HG02759 (cell line): Measurements from ENCODE around the gene CHRM5.

Experiments
- ATAC-seq: cut with Tn5 transposase; IDR thresholded peaks from one replicate; pipeline ENCODE4 v1.9.1; 2021; ENCODE audit warnings: mild to moderate bottlenecking, moderate library complexity; ENCODE audit not compliant: unreplicated experiment

Gene CHRM5

GRCh38 chr15:33968224-33968623 lies at the start of gene CHRM5:
Gene CHRM5, plus strand, starts transcription at chr15:33968497. Its CDS starts 94,221 bp downstream, at chr15:34062718.
- ATAC-seq = no peak

- ATAC-seq = no peak
Measured at GRCh38 chr15:33923446-33923845, 44.9 kb upstream of the CHRM5 start.

GRCh38 chr15:33926260-33926659 lies 42.0 kb upstream of the CHRM5 start:
- no peak for ATAC-seq

- no peak for ATAC-seq
Measured at GRCh38 chr15:33932734-33933133, 35.6 kb upstream of the CHRM5 start.

GRCh38 chr15:33934396-33934795 lies 33.9 kb upstream of the CHRM5 start:
- ATAC-seq = no peak

- no peak for ATAC-seq
Measured at GRCh38 chr15:33934921-33935320, 33.4 kb upstream of the CHRM5 start.

GRCh38 chr15:33941279-33942063 lies 26.8 kb upstream of the CHRM5 start:
- no peak for ATAC-seq

GRCh38 chr15:33946152-33946551 lies 22.1 kb upstream of the CHRM5 start:
- ATAC-seq = no peak

- ATAC-seq = no peak
Measured at GRCh38 chr15:33955945-33956344, 12.4 kb upstream of the CHRM5 start.

- ATAC-seq = no peak
Measured at GRCh38 chr15:33956397-33956796, 11.9 kb upstream of the CHRM5 start.

GRCh38 chr15:33959844-33960548 lies 8.3 kb upstream of the CHRM5 start:
- ATAC-seq = no peak

GRCh38 chr15:33960549-33960935 lies 7.8 kb upstream of the CHRM5 start:
- ATAC-seq = no peak

- ATAC-seq = no peak
Measured at GRCh38 chr15:33963831-33964664, 4.2 kb upstream of the CHRM5 start.

GRCh38 chr15:33964665-33965040 lies 3.6 kb upstream of the CHRM5 start:
- no peak for ATAC-seq

GRCh38 chr15:33968821-33969220 lies 524 bp downstream of the CHRM5 start:
- no peak for ATAC-seq

GRCh38 chr15:33971811-33972210 lies 3.5 kb downstream of the CHRM5 start:
- ATAC-seq = no peak

- ATAC-seq = no peak
Measured at GRCh38 chr15:33975022-33975565, 6.8 kb downstream of the CHRM5 start.

GRCh38 chr15:33980159-33980558 lies 11.9 kb downstream of the CHRM5 start:
- ATAC-seq = no peak

GRCh38 chr15:33982516-33982915 lies 14.2 kb downstream of the CHRM5 start:
- ATAC-seq = no peak

- no peak for ATAC-seq
Measured at GRCh38 chr15:33985287-33985686, 17.0 kb downstream of the CHRM5 start.

GRCh38 chr15:33985751-33986150 lies 17.5 kb downstream of the CHRM5 start:
- no peak for ATAC-seq
